Colonic mucosa (tissue), 4 donors: ENCODE data around the gene SHC3. TPM values are rescaled to one million over a fixed set of nuclear protein-coding genes. Genes with fewer than 3 reads are reported as not detected.

Source experiments
- DNase-seq: peaks from one replicate; pipeline ENCODE4 v3.0.0-alpha.2; 2020
- H3K27ac ChIP-seq: fragments of 200-600 bp; one replicate; pipeline ENCODE4 v1.8.0; 2021
- H3K27me3 ChIP-seq: fragments of 200-600 bp; one replicate; pipeline ENCODE4 v1.8.0; 2021
- H3K36me3 ChIP-seq: fragments of 200-600 bp; one replicate; pipeline ENCODE4 v1.8.0; 2021
- H3K4me1 ChIP-seq: fragments of 200-600 bp; one replicate; pipeline ENCODE4 v1.8.0; 2021; ENCODE audit warnings: mild to moderate bottlenecking
- H3K4me3 ChIP-seq: fragments of 200-600 bp; one replicate; pipeline ENCODE4 v1.8.0; 2021
- H3K9ac ChIP-seq, 2 donors: one replicate each; pipeline ENCODE4 v1.7.0; 2013; ENCODE audit warnings: control low read depth in 2 of 2, low read depth in 2 of 2, low read length in 2 of 2
- H3K9me3 ChIP-seq: fragments of 200-600 bp; one replicate; pipeline ENCODE4 v1.8.0; 2021
- intact Hi-C: fragments of 100-400 bp; cut with DNase I; formaldehyde crosslinking; loops from one replicate; pipeline ENCODE4 v1.14.1; 2022
- total RNA-seq, 2 donors: library from RNA; stranded (reverse); fragmentation: NEBNext Ultra II Directional in 1 of 2; extraction: Animal tissue kit (Norgen Biotek cat#: 25700) in 1 of 2; gene quantifications; one replicate each; pipeline ENCODE4 v1.2.1, GENCODE V29; 2021
- TF ChIP-seq, protein P1 (sequence below): fragments of 200-600 bp; IDR thresholded peaks from one replicate; pipeline ENCODE4 v1.8.0; 2022; ENCODE audit warnings: antibody characterized with exemption, mild to moderate bottlenecking
- donor health status: healthy.
- donor health status: DM: no; HTN: no; CAD: no.
- donor health status: DM: no; HTN: no; CAD: no.

SHC3 gene
- total RNA-seq, 2 donors from 2014 or later: 0.32 to 0.58 TPM

DNA sequence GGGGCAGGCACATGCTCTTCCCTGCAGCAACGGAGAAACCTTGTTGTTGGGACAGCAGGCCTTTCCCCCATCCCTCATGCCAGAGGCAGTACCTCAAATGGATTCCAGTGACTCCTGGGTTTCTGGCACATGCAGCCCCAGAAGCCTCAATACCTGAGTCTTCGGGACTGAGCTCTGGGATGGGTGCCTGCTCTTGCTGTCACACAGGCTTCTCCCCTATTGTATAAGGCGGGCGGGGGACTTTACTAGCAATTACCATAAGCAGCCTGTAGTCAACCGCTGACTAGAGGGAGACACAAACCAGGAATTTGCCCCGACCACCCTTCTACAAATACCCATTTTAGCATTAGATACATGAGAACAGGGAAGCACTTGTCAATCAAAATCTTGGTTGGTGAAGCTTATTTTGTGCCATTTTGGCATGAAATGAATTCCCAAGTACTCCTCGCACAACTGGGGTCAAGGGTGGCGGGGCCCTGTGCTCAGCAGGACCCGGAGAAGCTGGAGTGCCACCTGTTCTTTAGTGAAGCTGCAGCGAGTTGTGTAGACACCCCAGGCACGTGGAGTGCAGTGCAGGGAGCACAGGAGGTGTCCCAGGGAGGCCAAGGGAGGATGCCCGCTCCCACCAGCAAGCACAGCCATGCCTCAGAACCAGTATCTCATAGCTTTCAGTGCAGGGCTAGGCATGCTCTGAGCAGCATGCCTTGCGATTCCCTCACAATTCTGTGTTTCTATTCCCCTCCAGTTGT, 166.2 kb downstream of the SHC3 start:
- no peaks in the 10 kb centered on the region for H3K27me3 ChIP-seq
- TF ChIP-seq, protein P1, sequence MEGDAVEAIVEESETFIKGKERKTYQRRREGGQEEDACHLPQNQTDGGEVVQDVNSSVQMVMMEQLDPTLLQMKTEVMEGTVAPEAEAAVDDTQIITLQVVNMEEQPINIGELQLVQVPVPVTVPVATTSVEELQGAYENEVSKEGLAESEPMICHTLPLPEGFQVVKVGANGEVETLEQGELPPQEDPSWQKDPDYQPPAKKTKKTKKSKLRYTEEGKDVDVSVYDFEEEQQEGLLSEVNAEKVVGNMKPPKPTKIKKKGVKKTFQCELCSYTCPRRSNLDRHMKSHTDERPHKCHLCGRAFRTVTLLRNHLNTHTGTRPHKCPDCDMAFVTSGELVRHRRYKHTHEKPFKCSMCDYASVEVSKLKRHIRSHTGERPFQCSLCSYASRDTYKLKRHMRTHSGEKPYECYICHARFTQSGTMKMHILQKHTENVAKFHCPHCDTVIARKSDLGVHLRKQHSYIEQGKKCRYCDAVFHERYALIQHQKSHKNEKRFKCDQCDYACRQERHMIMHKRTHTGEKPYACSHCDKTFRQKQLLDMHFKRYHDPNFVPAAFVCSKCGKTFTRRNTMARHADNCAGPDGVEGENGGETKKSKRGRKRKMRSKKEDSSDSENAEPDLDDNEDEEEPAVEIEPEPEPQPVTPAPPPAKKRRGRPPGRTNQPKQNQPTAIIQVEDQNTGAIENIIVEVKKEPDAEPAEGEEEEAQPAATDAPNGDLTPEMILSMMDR: no peak
- H3K9ac ChIP-seq: no peak overlapping the region
- no peak overlapping the region for H3K27ac ChIP-seq
- H3K4me3 ChIP-seq: no peak overlapping the region
- no peaks in the 10 kb centered on the region for H3K4me1 ChIP-seq
- DNase-seq: no peak
- no peaks in the 10 kb centered on the region for H3K9me3 ChIP-seq
- no peaks in the 10 kb centered on the region for H3K36me3 ChIP-seq
- intact Hi-C loops: no loop called here

- TF ChIP-seq, protein P1: no peak
- no peak overlapping the region for H3K4me3 ChIP-seq
- no peaks in the 10 kb centered on the region for H3K36me3 ChIP-seq
- H3K9ac ChIP-seq: no peak overlapping the region
- H3K4me1 ChIP-seq: no peaks in the 10 kb centered on the region
- H3K9me3 ChIP-seq: no peaks in the 10 kb centered on the region
- H3K27me3 ChIP-seq: no peaks in the 10 kb centered on the region
- intact Hi-C loops: no loop called here
- no peak overlapping the region for H3K27ac ChIP-seq
- no peak for DNase-seq
Measured at GRCh38 chr9:89011683-89012082, 166.9 kb downstream of the SHC3 start.

DNA sequence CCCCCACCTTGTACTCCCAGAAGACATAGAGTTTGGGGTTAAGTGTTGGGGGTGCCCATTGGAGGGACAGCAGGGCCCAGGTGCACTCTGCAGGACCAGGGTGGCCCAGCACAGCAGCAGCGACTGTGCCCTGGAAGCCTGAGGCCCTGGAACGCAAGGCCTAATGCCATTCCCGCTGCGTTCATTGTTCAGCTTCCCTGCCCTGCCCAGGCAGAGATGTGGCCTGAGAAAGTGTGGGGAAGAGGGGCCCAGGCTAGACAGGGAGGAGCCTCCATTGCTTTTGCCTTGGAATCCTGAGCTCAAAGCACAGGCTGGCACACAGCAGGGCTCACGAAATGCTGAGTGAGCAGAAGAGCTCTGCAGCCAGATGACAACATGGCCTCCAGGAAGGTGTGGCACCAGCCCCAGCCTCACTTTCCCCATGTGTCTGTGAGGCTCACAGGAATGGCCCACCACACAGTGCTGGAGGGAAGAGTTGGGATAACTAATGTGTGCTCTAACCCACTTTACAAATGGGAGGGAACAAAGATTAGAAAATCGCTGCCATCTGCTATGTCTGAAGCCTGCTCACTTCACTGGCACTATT, 168.0 kb downstream of the SHC3 start:
- intact Hi-C loops: no loop called here
- no peaks in the 10 kb centered on the region for H3K36me3 ChIP-seq
- no peak for DNase-seq

DNA sequence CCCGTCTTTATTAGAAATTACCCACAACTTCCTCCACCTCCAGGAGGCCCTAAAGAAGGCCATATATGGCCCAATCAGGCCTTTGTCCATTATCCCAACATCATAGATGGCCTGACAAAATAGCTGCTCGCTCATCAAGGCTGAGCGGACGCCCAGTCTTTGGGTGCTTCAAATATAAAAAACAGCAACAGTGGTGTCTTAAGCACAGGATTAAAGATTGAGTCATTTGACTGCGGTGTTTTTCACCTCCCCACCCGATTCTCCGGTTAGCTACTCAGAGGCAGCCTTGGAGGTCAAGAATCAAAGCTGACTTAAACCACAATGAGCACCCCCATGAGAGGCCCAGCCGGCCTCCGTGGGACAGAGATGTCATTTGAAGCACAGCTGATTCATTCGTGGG, 168.6 kb downstream of the SHC3 start:
- intact Hi-C loops: no loop called here
- no peak overlapping the region for H3K4me3 ChIP-seq
- TF ChIP-seq, protein P1: no peak
- H3K36me3 ChIP-seq: no peaks in the 10 kb centered on the region
- no peak for DNase-seq
- no peak overlapping the region for H3K9ac ChIP-seq
- no peaks in the 10 kb centered on the region for H3K27me3 ChIP-seq
- no peaks in the 10 kb centered on the region for H3K9me3 ChIP-seq
- no peaks in the 10 kb centered on the region for H3K4me1 ChIP-seq
- H3K27ac ChIP-seq: no peak overlapping the region

More for the DNA sequence above, 168.0 kb downstream of the SHC3 start:
- Histone ChIP-seq H3K27me3 (no peaks in the 10 kb centered on the region), H3K4me1 (no peaks in the 10 kb centered on the region), H3K4me3 (no peak overlapping the region), H3K9ac (no peak overlapping the region), H3K9me3 (no peaks in the 10 kb centered on the region), H3K27ac (no peak overlapping the region)
- TF ChIP-seq, protein P1: no peak

DNA sequence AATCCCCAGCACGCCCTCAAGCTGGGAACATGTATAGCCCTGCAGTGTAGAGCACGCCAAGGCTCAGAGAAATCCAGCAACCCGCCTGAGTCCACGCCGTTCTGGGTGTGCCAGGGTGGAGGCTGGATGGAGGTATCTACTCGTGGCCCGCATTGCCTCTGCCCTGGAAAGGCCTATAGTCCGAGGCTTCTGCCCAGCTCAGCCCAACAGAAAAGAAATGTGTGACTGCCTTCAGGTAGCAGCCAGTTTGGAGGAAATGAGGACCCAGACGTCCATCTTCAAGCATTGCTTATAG, 169.1 kb downstream of the SHC3 start:
- intact Hi-C loops: no loop called here
- TF ChIP-seq, protein P1: no peak
- H3K36me3 ChIP-seq: no peaks in the 10 kb centered on the region
- H3K4me3 ChIP-seq: no peak overlapping the region
- no peaks in the 10 kb centered on the region for H3K9me3 ChIP-seq
- H3K27ac ChIP-seq: no peak overlapping the region
- H3K4me1 ChIP-seq: no peaks in the 10 kb centered on the region
- DNase-seq: no peak
- no peaks in the 10 kb centered on the region for H3K27me3 ChIP-seq
- H3K9ac ChIP-seq: no peak overlapping the region
